Mesothelial cell of epicardium (in vitro differentiated cells): Measurements from ENCODE around the gene NCMAP. TPM values are rescaled to one million over a fixed set of nuclear protein-coding genes. Genes with fewer than 3 reads are reported as not detected.
"Not testable (repeated sequence)": the region's sequence is repeated elsewhere in the genome, so short reads cannot be mapped to it uniquely, and the experiment has no call there.

ENCODE experiments used
- DNase-seq, 2 experiments: peaks; one replicate each; pipeline ENCODE4 v3.0.0; 2021; ENCODE audit warnings: low spot score in 2 of 2; ENCODE audit not compliant: unreplicated experiment in 2 of 2
- H3K27ac Mint-ChIP-seq: 2 replicates; pipeline ENCODE4 v1.8.0; 2021; ENCODE audit warnings: mixed read lengths
- H3K27me3 Mint-ChIP-seq: 2 replicates; pipeline ENCODE4 v1.8.0; 2021; ENCODE audit warnings: low read depth, mixed read lengths
- H3K36me3 Mint-ChIP-seq: 2 replicates; pipeline ENCODE4 v1.8.0; 2021; ENCODE audit warnings: mixed read lengths
- H3K4me1 Mint-ChIP-seq: 2 replicates; pipeline ENCODE4 v1.8.0; 2021; ENCODE audit warnings: mixed read lengths
- H3K4me3 Mint-ChIP-seq: 2 replicates; pipeline ENCODE4 v1.8.0; 2021; ENCODE audit warnings: mild to moderate bottlenecking, moderate library complexity, mixed read lengths
- H3K9me3 Mint-ChIP-seq: 2 replicates; pipeline ENCODE4 v1.8.0; 2021; ENCODE audit warnings: mixed read lengths
- total RNA-seq: library from RNA; stranded (reverse); gene quantifications from 3 replicates; pipeline ENCODE4 v1.2.1, GENCODE V29; 2021
- TF ChIP-seq, protein P1 (sequence below): fragments of 200-600 bp; sonication (generic); IDR thresholded peaks from one replicate; pipeline ENCODE4 v1.5.0; 2021; ENCODE audit warnings: antibody characterized with exemption; ENCODE audit not compliant: unreplicated experiment

The NCMAP gene
- total RNA-seq, 1 donor from 2014 or later: 0.31 TPM

DNA sequence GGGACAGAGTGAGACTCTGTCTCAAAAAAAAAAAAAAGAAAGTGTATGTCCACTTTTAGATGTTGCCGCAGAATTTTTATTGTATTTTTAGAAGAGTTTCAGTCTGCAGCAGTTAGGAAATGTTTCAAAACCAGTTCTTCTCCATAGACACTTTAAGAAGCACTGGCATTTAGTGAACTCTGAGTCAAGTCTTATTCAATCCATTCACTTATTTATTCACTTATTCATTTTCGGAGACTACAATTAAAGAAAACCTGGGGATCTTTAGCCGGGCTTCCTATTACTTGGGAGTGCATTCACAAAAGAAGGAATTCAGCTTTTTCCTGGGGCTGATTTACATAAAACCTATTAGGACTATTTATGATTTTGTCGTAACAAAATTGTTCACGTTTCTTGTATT, 40.9 kb upstream of the NCMAP start:
- peaks cover 2% of the 10 kb centered on the region for H3K36me3 Mint-ChIP-seq
- no peaks in the 10 kb centered on the region for H3K27me3 Mint-ChIP-seq
- peaks cover under 1% of the 10 kb centered on the region for H3K9me3 Mint-ChIP-seq
- no peaks in the 10 kb centered on the region for H3K4me1 Mint-ChIP-seq
- no peak overlapping the region for H3K4me3 Mint-ChIP-seq
- no peak overlapping the region for H3K27ac Mint-ChIP-seq
- TF ChIP-seq, protein P1, sequence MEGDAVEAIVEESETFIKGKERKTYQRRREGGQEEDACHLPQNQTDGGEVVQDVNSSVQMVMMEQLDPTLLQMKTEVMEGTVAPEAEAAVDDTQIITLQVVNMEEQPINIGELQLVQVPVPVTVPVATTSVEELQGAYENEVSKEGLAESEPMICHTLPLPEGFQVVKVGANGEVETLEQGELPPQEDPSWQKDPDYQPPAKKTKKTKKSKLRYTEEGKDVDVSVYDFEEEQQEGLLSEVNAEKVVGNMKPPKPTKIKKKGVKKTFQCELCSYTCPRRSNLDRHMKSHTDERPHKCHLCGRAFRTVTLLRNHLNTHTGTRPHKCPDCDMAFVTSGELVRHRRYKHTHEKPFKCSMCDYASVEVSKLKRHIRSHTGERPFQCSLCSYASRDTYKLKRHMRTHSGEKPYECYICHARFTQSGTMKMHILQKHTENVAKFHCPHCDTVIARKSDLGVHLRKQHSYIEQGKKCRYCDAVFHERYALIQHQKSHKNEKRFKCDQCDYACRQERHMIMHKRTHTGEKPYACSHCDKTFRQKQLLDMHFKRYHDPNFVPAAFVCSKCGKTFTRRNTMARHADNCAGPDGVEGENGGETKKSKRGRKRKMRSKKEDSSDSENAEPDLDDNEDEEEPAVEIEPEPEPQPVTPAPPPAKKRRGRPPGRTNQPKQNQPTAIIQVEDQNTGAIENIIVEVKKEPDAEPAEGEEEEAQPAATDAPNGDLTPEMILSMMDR: no peak
- DNase-seq: no peak

DNA sequence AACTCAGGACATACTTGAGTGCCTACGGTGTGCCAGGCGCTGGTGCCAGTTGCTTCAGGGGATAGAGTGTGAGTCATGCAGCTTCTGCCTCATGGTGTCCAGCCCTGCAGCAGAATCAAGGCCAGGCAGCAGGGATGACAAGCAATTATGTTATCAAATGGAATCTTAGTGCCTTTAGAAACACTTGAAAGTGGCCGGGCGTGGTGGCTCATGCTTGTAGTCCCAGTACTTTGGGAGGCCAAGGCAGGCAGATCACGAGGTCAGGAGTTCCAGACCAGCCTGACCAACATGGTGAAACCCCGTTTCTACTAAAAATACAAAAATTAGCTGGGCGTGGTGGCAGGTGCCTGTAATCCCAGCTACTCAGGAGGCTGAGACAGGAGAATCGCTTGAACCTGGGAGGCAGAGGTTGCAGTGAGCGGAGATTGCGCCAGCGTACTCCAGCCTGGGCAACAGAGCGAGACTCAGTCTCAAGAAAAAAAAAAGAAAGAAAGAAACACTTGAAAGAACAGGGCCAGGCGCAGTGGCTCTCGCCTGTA, 40.1 kb upstream of the NCMAP start:
- not testable (repeated sequence) for H3K27me3 Mint-ChIP-seq, H3K27ac Mint-ChIP-seq, H3K36me3 Mint-ChIP-seq, DNase-seq, H3K9me3 Mint-ChIP-seq, H3K4me1 Mint-ChIP-seq, H3K4me3 Mint-ChIP-seq

DNA sequence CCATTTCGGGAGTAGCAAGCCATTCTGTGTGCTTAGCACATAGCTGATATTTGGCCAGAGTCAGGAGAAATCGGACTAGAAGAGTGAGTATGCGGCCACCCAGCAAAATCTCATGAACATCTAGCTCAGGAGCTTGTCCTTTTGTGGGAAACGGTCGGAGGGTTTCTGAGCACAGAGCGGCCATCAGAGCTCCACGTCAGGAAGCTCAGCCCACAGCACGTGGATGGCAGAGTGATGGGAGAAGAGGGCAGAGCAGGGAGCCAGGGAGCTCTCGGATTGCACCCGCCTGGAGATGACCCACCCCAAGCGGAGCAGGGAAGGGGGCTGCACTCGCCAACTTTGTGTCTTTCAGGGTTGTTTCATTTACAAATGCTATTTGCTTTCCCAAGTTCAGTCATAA, 39.4 kb upstream of the NCMAP start:
- DNase-seq: no peak
- peaks cover 7% of the 10 kb centered on the region for H3K36me3 Mint-ChIP-seq
- peaks cover 4% of the 10 kb centered on the region for H3K9me3 Mint-ChIP-seq
- H3K27ac Mint-ChIP-seq: no peak overlapping the region
- no peaks in the 10 kb centered on the region for H3K27me3 Mint-ChIP-seq
- TF ChIP-seq, protein P1: no peak
- no peaks in the 10 kb centered on the region for H3K4me1 Mint-ChIP-seq
- no peak overlapping the region for H3K4me3 Mint-ChIP-seq

DNA sequence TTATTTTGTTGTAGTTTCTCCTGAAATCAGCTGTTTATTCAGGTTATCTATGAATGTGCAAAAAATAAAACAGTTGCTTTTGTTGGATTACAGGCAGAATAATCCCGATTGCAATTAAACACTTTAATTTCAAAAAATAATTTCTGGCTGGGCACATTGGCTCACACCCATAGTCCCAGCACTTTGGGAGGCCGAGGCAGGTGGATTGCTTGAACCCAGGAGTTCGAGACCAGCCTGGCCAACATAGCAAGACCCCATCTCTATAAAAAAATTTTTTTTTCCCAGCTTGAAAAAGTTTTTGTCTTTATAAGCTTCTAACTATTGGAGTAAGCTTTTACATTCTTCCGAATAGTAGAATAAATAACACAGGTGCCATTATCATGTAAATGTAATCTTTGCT, 38.0 kb upstream of the NCMAP start:
- Mint-ChIP-seq H3K36me3 (peaks cover 4% of the 10 kb centered on the region), H3K4me1 (no peaks in the 10 kb centered on the region), H3K27me3 (no peaks in the 10 kb centered on the region), H3K4me3 (no peak overlapping the region), H3K27ac (no peak overlapping the region), H3K9me3 (peaks cover 4% of the 10 kb centered on the region)
- TF ChIP-seq, protein P1: no peak
- DNase-seq: no peak

DNA sequence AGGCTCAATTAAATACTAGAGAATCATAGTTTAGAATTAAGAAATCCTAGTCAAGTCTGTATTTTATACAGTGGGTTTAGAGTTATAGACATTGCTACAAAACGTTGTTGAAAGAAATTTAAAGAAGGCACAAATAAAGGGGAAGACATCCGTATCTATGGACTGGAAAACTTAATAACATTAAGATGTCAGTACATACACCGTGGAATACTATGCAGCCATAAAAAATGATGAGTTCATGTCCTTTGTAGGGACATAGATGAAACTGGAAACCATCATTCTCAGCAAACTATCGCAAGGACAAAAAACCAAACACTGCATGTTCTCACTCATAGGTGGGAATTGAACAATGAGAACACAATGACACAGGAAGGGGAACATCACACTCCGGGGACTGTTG, 35.6 kb upstream of the NCMAP start:
- H3K4me3 Mint-ChIP-seq, H3K36me3 Mint-ChIP-seq, H3K27ac Mint-ChIP-seq, H3K27me3 Mint-ChIP-seq, H3K4me1 Mint-ChIP-seq, H3K9me3 Mint-ChIP-seq, DNase-seq: not testable (repeated sequence)

DNA sequence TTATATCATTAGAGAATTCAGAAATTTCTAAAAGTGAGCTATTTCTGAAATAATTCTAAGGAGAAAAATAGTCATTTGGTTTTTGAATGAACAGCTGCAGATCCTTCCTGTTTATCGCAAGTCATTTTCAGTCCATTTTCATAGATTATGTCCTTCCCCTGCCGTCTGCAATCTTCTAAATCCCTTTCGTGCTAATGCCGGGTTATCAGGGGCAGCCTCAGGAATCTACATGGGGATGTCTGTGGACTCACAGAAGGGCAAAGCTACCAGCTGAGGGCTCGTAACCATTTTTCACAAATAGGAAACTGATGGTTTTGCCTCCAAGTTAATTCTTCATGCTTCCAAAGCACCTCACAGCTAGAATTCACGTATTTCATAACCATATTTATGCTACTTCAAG, 30.3 kb upstream of the NCMAP start:
- DNase-seq: no peak
- H3K4me3 Mint-ChIP-seq: no peak overlapping the region
- peaks cover 9% of the 10 kb centered on the region for H3K4me1 Mint-ChIP-seq
- H3K27ac Mint-ChIP-seq: no peak overlapping the region
- no peaks in the 10 kb centered on the region for H3K27me3 Mint-ChIP-seq
- TF ChIP-seq, protein P1: no peak
- H3K36me3 Mint-ChIP-seq: no peaks in the 10 kb centered on the region
- H3K9me3 Mint-ChIP-seq: no peaks in the 10 kb centered on the region

DNA sequence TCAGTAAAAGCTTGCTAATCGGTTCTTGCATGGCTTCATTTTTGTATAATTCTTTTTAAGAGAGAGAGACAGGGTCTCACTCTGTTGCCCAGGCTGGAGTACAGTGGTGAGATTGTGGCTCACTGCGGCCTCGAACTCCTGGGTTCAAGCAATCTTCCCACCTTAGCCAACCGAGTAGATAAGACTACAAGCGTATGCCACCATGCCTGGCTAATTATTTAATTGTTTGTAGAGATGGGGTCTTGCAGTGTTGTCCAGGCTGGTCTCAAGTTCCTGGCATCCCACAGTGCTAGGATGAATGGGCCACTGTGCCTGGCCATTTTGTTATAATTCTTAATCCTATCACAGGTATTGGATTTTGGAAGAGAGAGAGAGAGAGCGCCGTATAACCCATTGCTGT, 29.8 kb upstream of the NCMAP start:
- Mint-ChIP-seq H3K36me3 (no peaks in the 10 kb centered on the region), H3K4me1 (peaks cover 9% of the 10 kb centered on the region), H3K27ac (no peak overlapping the region), H3K9me3 (no peaks in the 10 kb centered on the region), H3K4me3 (no peak overlapping the region), H3K27me3 (no peaks in the 10 kb centered on the region)
- no peak for DNase-seq
- TF ChIP-seq, protein P1: no peak
